SK-N-MC (cell line): ENCODE data around the gene GFOD2.

Experiments
- EZH2 ChIP-seq: fragments of 200-600 bp; sonication (generic); IDR thresholded peaks from one replicate; pipeline ENCODE4 v1.6.1; 2017; ENCODE audit warnings: antibody characterized with exemption
- FOXP2 ChIP-seq: optimal IDR thresholded peaks from 2 replicates; pipeline ENCODE3; 2011; ENCODE audit warnings: mild to moderate bottlenecking, moderate library complexity; ENCODE audit not compliant: insufficient read depth; ENCODE audit errors: extremely low read length, control extremely low read depth
- POLR2AphosphoS5 ChIP-seq: IDR thresholded peaks from 2 replicates; pipeline ENCODE4 v1.6.1; 2012; ENCODE audit warnings: mild to moderate bottlenecking, low read depth, low read length, borderline replicate concordance

DNA sequence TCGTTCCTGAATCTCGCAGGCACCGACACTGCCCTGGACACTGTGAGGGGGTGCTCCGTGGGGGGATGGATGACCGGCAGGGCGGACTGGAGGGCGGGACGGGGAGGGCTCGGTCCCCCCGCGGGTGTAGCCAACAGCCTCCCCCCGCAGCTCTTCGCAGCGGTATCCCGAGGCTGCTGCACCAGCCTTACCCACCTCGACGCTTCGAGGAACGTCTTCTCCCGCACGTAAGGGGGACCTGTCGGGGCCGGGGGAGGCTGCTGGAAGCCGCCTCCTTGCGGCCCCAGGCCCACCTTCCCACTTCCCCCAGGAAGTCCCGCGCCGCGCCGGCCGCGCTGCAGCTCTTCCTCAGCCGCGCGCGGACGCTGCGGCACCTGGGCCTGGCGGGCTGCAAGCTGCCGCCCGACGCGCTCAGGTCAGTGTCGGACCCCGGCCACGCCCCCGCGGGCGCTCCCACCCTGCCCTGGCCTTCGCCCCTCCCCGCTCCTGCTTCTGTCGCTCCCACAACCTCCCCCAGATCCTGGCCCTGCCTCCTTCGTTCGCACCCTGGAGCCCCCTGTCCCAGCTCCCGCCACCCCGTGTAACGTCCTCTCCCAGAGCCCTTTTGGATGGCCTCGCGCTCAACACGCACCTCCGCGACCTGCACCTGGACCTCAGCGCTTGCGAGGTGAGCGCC is 70.9 kb downstream of the GFOD2 start:
- TF ChIP-seq EZH2: no peak
- no peak for TF ChIP-seq POLR2AphosphoS5
- TF ChIP-seq FOXP2: no peak
